Fibroblast of lung (primary cell): ENCODE data around the gene EFCC1.

Experiments
- EZH2 ChIP-seq: IDR thresholded peaks from 2 replicates; pipeline ENCODE4 v1.5.1; 2012; ENCODE audit warnings: low read length, control low read depth, mild to moderate bottlenecking; ENCODE audit errors: missing control alignments
- TF ChIP-seq, protein P1 (sequence below), 2 donors: IDR thresholded peaks in 1 of 2; conservative IDR thresholded peaks in 1 of 2; 1 replicate in 1 of 2; 2 replicates in 1 of 2; pipeline ENCODE4 v1.5.1; 2011 to 2012; ENCODE audit warnings: low read length in 2 of 2, control low read depth in 1 of 2, inconsistent platforms in 1 of 2, low read depth in 1 of 2, mild to moderate bottlenecking in 1 of 2

DNA sequence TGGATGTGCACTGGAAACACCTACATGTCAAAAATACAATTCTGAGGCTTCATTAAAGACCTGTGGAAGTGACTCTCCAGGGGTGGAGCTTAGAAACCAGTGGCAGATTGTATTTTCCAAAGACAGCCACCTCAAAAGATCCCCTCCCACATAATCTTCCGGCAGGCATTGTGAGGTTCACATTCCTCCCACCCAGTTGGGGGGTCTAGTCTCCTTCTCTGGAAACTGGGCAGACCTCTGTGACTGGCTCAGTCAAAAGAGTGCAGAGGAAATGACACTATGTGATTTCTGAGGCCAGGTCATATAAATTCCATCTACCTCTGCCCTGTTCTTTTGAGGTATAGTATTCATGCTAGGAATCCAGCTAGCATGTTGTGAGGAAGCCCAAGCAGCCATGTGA, 5.4 kb upstream of the EFCC1 start:
- TF ChIP-seq, protein P1, sequence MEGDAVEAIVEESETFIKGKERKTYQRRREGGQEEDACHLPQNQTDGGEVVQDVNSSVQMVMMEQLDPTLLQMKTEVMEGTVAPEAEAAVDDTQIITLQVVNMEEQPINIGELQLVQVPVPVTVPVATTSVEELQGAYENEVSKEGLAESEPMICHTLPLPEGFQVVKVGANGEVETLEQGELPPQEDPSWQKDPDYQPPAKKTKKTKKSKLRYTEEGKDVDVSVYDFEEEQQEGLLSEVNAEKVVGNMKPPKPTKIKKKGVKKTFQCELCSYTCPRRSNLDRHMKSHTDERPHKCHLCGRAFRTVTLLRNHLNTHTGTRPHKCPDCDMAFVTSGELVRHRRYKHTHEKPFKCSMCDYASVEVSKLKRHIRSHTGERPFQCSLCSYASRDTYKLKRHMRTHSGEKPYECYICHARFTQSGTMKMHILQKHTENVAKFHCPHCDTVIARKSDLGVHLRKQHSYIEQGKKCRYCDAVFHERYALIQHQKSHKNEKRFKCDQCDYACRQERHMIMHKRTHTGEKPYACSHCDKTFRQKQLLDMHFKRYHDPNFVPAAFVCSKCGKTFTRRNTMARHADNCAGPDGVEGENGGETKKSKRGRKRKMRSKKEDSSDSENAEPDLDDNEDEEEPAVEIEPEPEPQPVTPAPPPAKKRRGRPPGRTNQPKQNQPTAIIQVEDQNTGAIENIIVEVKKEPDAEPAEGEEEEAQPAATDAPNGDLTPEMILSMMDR (conservative IDR thresholded peaks at IDR 0.05 in 1 of 2, IDR thresholded peaks at IDR 0.05 in 1 of 2; ENCODE audit: low read depth in 1 of 2, low read length in 2 of 2) = no peak
- no peak for TF ChIP-seq EZH2
